Measurements from ENCODE around the gene SLC47A2.

SLC47A2 gene

DNA sequence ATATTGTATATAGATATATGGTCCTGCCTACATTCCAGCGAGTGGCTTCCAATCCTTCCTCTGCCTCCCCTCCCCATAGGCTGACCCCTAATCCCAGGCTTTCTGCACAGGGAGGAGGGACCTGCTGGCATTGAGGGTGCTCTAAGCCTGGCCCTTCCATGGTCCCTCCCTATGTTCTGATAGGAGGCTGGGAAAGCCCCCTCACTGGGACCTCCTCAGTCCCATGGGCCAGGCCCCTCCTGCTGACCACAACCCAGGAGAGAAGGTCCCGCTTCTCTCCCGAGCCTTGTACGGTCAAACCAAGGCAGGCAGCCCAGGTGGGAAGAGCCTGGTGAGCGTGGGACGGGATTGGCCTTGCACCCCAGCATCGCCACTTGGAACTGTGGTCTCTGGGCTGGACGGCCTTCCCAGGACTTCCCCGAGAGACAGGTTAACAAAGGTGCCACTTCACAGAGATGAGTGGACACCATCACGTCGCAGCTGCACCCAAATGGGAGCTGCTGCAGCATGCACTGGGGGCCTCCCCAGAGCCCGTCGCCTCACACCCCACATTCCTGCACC, 30.9 kb upstream of the SLC47A2 start:
- no peak for DNase-seq

DNA sequence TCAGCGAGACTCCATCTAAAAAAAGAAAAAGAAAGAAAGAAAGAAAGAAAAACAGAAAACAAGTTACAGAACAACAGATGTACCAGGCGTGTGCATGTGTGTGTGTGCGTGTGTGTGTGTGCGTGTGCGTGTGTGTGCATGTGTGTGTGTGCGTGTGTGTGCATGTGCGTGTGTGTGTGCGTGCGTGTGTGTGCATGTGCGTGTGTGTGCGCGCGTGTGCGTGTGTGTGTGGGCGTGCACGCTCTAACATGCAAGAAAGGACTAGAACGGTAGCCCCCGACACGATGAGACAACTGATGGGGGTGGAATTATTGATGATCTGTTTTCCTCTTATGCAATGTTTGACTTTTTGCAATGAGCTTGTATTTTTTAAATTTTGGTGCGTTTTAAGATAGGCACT, 30.1 kb upstream of the SLC47A2 start:
- DNase-seq, result no peak

DNA sequence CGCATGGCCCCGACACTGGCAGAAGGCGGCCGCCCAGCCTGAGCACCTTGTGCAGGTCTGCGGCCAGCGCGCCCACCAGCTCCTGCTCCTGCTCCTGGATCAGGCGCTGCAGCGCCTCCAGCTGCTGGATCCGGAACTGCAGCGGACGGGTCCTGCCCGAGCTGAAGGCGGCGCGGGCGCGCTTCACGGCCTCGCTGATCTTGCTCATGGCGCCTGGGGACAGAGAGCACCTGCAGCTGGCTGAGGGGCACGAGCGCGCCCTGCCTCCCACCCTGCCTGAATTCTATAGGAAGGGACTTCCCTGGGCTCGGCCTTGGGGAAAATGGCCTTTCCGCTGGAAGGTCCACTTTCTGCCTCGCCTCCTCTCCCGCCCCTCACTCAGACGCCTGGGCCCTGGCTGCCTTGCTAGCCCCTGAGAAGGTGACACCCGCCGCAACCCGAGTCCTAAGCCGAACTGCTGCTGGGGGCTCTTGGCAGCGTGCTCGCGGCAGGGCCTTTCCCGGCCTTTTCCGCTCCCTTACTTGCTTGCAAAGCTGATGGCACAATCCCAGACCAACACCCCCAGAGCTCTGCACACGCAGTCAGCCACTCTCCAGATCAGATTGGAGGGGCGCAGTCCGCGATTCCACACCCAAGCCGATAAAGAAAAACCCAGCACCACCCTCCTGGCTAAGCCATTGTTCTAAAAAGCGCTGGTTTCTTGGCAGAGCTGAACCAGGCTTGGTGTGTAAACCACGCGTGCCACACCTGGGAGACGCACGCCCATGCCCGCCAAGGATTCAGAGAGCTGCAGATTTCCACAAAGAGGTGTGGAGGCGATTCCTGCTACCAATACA, 28.8 kb upstream of the SLC47A2 start:
- DNase-seq, result no peak

DNA sequence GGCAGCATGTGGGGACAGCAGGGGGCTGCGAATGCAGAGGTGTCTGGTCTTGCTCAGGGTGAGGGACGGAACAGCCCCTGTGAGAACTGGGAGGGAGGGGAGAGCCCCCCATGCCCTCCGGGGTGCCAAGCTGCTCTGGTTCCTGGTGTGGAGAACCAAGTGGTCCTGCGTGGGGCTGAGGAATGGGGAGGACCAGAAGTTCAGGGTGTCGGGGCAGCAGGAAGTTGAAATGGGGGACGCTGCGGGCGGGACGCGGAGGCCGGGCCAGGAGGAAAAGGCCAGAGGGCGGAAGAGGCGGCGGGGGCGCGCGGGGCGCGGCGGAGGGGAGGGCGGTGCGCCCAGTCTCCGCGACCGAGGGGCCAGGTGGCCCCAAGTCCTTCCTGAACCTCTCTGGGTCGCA, 28.1 kb upstream of the SLC47A2 start:
- DNase-seq, result no peak

DNA sequence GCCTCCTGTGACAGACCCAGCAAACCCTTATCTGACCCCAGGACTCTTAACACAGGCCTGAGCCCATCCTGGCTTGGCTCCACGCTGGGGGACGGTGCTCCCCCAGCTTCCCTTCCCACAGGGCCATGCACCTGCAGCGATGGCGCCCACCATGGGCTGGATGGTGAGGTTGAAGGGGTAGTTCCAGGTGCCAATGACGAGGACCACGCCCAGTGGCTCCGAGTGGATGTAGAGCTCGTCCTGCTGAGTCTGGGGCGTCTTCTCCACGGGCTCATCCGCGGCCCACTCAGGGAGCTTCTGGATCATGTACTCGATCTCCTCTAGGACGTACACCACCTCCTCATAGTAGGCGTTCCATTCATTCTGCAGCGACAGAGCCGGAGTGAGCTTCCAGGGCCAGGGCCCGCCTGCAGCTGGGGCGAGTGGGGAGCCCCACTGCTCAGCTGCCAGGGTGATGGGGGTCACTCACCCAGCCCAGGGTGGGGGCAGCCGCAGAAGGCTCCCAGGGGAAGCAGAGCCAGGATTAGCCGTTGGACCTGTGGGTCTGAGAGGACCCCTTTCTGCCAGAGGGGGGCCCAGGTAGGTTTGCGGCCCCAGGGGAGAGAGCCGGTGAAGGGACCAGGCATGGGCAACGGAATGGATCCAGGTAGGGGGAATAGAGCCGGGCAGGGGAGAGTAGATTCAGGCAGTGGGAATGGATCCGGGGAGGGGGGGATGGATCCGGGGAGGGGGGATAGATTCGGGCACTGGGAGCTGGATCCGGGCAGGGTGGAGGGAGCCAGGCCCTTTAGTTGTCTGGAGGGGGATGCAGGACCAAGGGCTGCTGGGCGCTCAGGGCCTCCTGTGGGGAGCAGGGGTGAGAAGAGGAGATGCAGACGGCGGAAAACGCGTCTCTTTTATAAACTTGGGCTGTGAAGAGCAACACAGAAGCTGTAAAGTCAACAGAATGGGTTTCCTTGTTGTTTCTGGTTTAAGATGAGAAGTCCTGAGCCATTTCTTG, 27.0 kb upstream of the SLC47A2 start:
- DNase-seq, result no peak

DNA sequence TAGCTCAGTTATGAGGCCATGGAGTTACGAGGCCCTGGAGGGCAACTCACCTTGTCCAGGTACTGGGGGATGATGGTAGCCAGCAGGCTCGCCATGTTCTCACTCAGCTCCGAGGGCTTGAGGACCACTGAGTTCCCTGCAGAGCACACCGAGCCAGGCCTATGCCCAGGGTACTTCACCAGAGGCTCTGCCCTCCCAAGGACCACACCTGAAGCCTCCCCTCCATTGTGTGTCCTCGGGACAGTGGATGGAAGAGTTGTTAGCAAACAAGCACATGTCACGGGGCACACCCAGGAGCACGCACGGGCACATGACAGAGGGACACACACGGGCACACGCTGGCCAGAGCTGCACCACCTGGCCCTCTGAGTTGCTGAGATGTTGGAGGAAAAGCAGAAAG, 26.1 kb upstream of the SLC47A2 start:
- no peak for DNase-seq

DNA sequence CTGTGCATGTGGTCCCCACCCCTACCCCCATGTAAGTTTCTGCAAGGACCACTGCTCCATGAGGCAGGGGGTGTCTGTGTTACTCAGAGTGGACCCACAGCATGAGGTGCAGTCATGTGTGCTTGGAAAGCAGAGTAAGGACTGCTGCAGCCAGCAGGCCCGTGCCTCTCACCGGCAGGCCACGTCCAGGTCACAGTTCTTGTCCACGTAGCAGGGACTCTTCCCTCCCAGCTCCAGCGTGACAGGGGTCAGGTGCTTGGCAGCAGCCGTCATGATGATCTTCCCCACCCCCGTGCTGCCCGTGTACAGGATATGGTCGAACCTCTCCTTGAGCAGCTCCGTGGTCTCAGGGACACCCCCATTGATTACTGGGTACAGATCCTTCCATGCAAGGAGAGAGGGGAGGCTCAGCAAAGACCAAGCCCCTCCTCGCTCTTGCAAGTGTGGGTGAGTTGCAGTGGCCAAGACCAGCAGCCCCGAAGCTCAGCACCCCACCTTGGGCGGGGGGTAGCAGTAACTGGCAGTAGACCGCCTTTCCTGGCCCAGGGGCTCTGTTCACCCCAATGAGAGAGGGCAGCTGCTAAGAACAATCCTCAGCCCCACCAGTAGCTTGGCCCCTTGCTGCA, 25.6 kb upstream of the SLC47A2 start:
- DNase-seq, result no peak

DNA sequence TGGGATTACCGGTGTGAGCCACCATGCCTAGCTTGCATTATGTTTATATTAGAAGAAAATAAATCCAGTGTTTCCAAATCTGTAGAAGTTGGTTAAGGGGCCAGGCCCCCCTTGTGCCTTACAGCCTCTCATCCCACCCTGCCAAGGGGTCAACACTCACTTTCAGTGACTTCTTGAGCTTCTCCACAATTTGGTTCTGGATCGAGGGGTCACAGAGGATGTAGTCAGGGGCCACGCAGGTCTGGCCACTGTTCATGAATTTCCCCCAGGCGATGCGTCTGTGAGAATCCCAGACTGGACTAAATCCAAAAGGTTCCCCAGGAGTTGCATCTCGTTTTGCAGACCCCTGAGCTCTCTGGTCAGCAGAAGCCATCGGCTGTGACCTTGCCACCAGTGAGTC, 24.5 kb upstream of the SLC47A2 start:
- no peak for DNase-seq

DNA sequence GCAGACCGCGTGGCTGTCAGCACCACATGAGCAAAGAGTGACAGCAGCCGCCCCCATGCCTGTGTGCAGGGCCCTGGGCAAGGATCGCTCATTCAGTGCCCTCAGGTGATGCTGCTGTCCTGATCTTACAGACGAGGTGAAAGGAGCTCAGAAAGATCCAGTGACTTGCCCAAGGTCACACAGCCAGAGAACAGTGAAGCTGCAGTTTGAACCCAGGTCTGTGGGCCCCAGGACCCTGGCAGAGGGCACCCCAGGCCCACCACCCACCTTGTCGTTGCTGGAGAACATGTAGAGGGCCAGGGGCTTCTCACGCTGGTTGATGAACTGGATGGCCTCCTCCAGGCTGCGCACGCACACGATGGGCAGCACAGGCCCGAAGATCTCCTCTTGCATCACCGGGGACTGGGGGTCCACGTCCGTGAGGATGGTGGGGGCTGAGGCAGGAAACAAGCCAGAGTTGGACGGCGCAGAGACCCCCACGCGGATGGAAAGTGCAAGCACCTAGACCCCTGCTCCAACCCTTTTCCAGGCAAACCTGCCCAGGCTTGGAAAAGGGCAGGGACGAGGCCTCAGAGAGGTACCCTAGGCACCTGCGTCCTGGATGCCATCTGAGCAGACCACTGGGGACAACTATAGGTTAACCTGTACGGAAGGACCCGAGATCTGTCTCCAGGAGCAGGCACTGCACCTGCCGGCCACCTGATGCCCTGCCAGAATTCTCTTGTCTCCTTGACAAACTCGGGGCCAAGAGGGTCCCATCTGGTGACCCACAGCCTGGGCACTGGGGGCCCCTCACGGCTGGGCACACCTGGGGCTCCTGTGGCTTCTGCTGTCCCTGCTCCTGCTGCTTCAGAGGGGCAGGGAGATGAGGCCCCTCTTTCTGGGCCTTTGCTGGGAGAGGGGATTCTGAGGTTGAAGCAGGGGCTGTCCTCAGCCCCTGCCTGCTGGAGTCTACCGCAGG, 23.1 kb upstream of the SLC47A2 start:
- no peak for DNase-seq

DNA sequence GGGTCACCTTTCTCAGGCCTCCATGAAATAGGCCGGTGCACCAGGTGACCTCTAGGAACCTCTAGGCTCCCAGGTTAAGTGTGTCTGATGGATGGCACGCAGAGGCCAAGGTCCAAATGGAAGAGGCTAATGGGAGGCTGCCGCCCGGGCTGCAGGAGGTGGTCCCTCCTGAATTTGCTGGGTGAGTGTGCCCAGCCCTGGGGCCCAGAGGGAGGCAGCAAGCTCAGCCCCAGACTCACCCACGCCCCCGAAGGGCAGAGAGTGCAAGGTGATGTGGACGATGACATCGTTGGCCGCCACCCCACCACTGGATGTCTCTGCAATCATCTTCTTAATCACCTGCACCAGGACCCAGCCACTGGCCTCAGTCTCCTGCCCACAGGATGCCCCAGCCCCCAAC, 22.4 kb upstream of the SLC47A2 start:
- DNase-seq, result no peak

DNA sequence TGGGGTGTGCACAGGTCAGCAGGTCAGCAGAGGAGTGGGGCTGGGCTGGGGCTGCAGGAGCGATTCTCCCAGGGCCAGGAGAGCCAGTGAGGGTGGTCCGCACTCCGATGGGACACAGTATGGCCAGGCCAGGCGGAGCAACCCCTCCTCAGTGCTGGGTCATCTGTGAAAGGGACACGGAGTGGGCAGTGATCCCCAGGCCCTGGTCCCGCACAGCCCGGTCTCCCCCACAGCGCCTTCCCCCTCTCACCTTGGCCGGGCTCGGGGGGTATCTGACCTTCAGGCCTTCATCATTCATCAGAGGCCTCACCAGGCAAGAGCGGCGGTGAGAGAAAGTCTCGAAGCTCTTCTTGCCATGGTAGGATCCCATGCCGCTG, 21.7 kb upstream of the SLC47A2 start:
- DNase-seq, result no peak

DNA sequence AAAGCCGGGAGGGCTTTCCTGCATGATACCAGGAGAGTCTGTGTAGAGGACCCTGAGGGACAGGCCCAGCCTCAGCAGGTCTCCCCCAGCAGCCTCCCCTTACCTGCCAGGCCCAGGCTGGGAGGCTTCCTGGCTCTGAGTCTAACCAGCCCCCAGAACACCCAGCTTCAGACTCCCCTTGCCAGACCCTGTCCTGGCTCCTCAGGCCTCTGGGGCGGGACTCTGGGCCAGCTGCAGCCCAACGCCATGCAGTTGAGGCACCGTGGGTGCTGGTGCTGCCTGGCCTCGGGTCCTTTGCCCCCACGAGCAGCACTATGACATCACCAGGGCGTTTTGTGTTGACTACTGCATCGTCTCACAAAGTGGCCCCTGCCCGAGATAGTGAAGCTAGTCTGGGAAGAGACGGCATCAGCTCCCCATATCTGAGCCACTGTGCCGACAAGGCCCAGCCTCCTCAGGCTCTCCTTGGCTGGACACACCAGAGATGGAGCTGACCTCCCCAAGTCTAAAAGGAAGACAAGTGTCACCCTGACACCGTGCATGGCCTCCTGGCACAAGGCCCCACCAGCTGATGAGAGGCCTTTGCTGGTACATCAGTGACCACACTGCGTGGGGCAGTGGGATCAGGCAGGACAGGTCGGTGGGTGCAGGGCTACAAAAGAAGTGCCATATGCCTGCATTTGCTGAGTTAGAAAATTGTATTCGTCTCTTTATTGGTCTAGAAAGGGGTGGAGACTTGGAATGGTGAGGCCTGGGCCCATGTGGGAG, 21.1 kb upstream of the SLC47A2 start:
- DNase-seq, result no peak

DNA sequence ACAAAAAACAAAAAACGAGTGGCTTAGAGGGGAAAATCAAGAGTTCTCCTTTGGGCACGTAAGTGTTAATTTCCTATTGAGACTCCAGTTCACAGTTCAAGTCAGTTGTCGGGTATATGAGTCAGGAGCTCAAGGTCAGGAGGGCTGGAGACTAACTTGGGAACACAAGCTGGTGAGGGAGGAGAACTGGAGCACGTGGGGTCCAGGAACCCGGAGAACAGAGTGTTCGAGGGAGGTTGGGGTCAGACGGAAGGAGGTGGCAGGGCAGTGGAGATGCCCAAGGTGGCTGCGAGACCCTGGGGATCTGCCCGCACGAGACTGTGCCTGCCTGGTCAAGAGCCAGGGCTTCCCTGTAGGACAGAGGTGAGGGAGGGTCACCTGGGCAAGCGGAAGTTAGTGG, 19.7 kb upstream of the SLC47A2 start:
- no peak for DNase-seq

DNA sequence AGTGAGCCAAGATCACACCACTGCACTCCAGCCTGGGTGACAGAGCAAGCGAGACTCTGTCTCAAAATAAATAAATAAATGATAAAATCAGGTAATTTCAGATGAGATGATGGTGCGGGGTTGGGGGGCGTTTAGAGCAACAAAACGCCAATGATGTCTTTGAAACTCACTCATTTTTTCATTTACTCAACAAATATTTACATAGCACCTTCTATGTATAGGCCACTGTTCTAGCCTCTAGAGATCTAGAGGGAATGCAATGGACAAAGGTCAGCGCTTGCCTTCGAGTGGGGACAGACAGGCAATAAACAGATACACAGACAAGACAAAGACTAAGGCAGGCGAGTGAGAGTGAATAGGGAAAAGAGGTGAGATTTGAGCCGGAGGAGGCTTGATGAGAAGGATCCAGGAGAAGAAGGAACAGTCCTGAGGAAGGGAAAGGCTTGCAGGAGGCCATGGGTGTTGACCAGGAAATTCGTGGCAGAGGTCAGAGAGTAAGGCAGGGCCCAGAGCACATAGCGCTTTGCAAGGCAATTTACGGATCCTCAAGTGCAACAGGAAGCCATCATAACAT, 17.7 kb upstream of the SLC47A2 start:
- DNase-seq, result no peak

DNA sequence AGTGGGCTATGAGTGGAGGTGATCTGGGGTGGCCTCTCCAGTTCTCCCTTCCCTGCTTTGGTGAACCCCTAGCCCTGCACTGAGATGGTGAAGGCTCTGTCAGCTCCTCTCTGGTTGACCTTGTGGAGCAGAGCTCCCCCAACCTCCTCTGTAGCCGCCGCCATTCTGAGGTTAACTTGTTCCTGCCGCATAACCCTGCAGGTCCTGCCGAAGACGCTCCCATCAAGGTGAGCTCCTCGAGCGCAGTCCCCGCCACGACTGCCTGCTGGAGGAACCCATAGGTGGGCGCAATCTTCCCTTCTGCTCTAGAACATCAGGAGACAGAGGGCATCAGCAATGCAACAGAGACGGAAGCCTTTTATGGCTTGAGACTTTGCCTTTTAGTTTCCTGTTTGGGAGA, 15.2 kb upstream of the SLC47A2 start:
- DNase-seq, result no peak

DNA sequence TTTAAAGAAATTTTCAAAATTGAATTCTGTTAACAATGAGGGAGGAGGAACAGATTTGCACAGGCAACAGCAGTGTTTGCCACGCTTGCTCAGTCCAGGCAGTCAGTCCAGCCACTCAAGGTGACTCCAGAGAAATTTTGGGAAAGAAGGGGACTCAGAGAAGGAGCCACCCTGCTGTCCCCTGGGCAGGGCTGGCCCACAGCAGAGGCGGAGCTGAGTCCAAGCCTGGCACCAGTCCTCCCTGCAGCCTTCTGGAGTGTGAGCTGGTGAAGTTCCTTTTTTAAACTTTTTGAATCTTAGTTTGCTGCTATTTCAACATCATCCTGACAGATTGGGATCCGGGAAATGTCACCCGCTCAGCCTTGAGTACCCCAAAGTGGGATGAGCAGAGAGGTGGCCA, 14.5 kb upstream of the SLC47A2 start:
- no peak for DNase-seq

DNA sequence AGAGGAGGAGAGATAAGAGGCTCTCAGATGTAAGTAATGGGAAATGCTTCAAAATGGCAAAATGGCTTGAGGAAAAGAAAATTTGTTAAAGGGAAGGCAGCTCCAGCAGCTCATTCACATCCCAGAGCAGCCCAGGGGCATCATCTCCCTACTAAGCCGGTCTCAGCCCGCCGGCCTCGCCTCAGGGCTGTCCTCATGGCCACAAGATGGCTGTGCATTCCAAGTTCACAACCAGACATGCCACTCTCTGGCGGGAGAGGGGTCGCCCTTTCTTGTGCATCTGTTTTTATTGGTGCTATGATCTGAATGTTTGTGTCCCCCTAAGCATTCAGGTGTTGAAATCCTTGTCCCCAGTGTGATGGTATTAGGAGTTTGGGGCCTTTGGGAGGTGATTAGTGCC, 13.5 kb upstream of the SLC47A2 start:
- no peak for DNase-seq

DNA sequence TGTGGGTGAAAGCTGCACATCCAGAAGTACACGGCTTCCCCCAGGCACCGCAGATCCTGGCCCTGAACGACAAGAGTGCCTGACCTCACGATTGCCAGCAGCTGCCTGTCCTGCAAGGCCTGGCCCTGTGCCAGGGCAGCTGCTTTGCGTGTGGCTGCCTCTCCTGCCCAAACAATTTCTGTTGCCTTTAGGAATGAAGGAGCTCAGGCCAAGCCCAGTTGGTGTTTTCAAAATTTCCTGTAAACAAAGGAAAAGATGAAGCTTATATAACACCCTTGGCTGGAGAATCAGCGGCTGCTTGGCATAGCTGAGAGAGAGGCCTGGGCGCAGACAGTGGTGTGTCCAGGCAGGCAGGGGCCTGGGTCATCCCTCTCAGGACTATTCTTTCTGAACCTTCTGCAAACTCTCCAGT, 11.7 kb upstream of the SLC47A2 start:
- DNase-seq, result no peak

DNA sequence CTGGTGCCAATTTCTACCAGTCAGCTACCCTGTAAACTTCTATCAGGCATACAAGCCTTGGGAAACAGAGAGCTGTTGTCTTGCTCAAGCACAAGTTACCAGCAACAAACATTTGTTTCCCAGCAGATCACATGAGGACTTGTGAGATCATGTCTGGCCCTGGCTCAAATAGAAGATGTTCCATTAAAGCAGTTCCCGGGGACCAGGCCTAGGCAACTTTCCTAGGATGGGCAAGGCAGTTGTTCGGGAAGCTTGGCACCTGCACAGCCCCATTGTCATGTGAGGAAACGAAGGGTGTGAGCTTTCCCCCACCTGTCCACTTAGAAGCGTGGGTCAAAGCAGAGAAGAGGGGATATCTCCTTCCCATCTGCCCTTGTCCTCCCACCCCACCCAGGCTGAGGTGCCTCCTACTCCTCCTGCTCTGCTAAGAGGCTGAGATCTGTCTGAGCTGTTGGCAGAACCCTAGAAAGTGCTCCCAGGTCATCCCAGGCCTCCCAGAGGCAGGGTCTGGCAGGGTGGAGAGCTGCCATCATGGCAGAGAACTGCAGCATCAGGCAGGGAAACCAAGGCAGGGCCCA, 11.2 kb upstream of the SLC47A2 start:
- no peak for DNase-seq

DNA sequence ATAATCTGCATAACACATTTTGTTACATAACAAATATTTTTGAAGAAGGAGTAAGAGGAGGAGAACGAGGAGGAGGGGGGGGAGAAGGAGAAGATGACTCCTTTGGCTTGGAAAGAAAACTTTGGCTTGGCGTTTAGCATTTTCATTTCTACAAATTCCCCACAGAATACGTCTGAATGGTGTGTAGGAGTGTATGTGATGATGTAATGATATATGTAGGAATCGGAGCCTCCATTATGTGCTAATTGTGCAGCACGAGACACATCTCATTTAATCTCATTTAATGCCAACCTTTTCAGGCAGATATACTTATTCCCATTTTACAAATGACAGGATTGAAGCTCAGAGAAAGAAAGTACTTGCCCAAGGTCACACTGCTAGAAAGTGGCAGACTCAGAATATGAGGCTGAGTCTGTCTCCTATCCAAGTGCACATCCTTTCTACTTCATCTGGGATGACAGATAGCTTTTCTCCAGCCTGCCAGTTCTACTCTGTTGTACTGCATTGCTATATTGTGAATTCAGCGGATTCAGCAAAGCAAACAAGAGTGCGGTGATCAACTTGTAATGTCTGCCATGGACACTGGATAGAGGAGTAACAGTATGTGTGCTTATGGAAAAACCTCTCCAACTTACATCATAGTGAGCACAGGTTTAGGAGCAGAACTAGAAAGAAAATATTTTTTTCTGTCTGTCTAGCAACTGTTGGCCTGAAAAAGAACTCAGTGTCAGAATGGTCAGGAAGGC, 10.4 kb upstream of the SLC47A2 start:
- no peak for DNase-seq
